MM.1S (cell line): ENCODE results near the gene BCL2.

Experiments used
- EZH2 ChIP-seq: fragments of 300-600 bp; sonication (generic); optimal IDR thresholded peaks from 2 replicates; pipeline ENCODE3; 2017; ENCODE audit warnings: low read depth, mild to moderate bottlenecking, antibody characterized with exemption, low read length, mixed read lengths
- EZH2phosphoT487 ChIP-seq: fragments of 300-600 bp; sonication (generic); IDR thresholded peaks from 2 replicates; pipeline ENCODE4 v1.6.1; 2018; ENCODE audit warnings: antibody characterized with exemption, low read length
- TF ChIP-seq, protein P1 (sequence below): fragments of 300-600 bp; sonication (generic); IDR thresholded peaks from 2 replicates; pipeline ENCODE4 v1.5.1; 2016; ENCODE audit warnings: antibody characterized with exemption, low read length, mixed read lengths

DNA sequence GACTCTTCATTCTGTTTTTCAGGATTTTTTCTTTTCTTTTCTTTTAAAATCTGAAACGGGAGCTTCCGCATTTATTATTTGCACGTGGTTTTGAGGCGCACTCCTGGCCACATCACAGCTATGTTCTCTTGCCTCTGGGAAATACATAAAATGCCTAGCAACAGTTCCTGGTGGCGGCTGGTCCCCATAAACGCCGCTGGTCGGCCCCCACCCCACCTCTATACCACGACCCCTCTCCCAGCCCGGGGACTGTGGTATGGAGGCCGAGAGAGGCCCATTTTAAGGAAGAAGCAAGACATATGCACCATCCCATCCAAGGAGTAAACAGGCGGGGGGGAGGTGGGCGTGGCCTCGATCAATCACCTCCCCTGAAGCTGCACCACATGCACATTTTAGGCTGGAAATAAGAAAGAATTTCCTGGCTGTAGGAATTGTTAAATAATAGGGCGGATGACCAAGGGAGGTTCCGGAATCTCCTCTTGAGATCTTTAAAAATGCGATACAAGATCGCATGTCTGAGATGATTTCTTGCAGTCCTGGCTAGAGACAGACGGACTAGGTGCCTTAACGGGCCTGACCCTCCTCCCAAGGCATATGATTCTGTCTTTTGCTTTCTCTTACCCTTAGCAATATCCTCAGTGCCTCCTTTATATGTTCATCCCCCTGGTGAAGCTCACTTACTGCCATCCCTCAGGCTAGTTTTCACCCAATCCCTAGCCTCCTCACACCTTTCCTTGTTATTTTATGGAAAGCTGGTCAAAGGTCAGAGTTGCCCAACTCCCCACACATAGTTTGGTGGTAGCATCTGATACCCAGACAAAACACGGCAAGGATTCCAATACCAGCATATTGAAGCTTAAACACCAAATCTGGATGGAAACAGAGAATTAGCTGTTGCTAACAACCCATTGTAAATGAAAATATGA, 82.4 kb downstream of the BCL2 start:
- TF ChIP-seq, protein P1, sequence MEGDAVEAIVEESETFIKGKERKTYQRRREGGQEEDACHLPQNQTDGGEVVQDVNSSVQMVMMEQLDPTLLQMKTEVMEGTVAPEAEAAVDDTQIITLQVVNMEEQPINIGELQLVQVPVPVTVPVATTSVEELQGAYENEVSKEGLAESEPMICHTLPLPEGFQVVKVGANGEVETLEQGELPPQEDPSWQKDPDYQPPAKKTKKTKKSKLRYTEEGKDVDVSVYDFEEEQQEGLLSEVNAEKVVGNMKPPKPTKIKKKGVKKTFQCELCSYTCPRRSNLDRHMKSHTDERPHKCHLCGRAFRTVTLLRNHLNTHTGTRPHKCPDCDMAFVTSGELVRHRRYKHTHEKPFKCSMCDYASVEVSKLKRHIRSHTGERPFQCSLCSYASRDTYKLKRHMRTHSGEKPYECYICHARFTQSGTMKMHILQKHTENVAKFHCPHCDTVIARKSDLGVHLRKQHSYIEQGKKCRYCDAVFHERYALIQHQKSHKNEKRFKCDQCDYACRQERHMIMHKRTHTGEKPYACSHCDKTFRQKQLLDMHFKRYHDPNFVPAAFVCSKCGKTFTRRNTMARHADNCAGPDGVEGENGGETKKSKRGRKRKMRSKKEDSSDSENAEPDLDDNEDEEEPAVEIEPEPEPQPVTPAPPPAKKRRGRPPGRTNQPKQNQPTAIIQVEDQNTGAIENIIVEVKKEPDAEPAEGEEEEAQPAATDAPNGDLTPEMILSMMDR, result no peak
- no peak for TF ChIP-seq EZH2
- TF ChIP-seq EZH2phosphoT487, result no peak
